ENCODE measurements around the gene C1QTNF1.
"Not testable (repeated sequence)": the region's sequence is repeated elsewhere in the genome, so short reads cannot be mapped to it uniquely, and the experiment has no call there.

C1QTNF1 gene

DNA sequence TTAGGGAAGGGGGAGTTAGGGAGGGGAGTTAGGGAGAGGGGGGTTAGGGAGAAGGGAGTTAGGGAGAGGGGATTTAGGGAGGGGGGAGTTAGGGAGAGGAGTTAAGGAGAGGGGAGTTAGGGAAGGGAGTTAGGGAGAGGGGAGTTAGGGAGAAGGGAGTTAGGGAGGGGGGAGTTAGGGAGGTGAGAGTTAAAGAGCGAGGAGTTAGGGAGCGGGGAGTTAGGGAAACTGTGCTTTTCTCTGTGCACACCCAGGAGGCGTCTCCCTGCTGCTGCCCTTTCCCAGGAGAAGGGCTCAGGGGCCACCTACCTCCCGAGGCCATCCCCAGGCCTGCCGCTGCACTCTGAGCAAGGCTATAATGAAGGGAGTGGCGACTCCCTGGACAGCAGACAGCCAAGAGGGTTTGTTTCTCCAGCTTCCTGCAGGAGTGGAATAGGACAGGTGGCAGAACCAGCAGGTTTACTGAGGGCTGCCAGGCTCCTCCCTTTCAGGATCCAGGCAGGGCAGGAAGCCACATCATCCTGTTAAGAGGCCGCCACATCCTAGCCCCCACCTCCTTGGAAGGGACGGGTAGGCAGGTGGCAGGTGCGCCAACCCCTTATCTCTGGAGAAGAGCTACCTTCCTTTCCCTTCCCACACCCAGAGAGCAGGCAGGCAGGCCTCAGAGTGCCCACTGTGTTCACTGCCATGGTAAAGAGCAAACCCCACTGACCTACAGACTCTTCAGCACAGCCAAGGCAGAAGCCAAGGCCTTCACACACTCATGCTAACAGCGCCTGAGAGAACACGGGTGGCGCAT lies 18.7 kb upstream of the C1QTNF1 start:
- DNase-seq (ENCODE audit: extremely low read depth in 1 of 2, low read depth in 1 of 2): no peak

DNA sequence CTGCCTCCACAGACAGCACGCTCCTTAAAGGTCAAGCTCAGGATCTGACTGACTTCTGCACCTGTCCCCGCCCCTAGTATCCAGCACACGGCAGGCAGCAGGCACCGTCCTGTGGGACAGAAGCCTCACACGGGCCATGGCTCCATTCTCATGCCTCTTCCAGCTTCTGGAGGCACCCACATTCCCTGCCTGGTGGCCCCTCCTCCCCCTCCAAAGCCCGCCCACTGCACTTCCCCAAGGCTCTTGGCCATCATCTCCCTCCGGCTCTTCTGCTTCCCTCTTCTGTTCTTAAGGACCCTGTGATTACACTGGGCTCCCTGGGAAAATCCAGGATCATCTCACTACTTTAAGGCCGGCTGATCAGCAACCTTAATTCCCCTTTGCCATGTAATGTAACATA lies 17.9 kb upstream of the C1QTNF1 start:
- no peak for DNase-seq (ENCODE audit: extremely low read depth in 1 of 2, low read depth in 1 of 2)

DNA sequence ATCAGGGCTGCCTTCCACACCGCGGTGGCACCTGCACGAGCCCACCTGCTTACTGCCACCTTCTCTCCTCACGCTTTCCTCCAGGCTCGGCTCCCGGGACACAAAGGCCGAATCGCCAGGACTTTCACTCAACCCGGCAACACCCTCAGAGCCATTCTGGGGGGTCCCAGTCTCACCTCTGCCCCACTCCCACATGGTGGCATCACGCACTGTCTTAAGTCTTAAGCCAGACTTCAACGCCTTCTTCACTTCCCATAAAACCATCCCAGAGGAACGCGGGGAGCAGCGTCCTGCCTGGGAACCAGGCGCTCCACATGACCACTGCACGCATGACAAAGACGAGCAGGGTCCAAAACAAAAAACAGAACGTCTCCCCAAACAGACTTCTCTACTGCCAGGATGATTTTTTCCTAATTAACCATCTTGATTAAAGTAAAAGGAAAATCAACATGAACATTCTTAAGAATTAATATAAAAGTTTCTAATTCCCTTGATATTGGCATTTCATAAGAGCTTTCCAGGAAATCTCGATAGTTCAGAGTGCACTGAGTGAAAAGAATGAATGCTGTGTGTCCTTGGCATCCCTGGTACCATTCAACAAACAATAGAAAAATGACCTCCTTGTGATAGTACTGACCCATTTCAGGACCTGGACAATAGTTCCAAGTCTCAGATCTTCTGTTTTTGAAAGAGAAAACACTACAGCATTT lies 17.0 kb upstream of the C1QTNF1 start:
- no peak for DNase-seq (ENCODE audit: extremely low read depth in 1 of 2, low read depth in 1 of 2)

DNA sequence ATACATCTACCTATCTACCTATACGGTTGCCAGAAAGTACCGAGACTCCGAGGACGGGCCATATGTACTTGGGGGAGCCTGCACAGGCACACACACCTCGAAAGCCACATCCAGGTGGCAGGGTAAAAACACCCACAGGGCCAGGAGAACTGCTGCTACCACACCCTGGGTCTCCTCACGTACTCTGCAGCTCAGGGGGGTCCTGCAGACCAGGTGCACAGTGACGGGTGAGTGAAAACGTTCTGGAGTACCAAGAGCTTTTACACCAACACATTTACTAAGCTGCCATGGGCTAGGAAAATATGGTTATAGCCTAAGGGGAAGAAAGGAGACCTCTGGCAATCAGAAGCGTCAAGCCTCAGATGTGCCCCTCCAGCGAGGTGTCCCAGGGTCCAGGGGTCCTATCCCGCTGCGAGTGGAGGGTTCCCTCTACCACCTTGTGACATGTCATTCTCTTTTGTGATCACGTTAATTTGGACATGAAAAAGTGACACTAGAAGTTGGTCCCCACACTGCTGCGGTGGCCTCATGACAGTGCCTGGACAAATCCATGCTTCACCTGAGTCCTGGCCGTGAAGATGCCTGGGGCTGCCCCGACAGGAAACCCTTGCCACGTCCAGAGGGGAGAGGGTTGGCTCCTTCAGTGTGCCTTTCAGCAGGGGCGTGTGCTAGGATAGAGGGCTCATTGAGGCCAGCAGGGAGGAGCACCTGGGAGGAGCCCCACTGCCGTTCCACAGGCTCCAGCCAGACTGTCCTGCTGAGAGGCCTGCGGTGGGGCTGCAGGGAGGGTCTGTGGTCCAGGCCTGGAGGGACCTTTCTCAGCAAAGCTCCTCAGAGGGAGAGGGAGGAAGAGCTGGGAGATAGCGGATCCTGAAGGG lies 16.2 kb upstream of the C1QTNF1 start:
- no peak for DNase-seq (ENCODE audit: extremely low read depth in 1 of 2, low read depth in 1 of 2)

DNA sequence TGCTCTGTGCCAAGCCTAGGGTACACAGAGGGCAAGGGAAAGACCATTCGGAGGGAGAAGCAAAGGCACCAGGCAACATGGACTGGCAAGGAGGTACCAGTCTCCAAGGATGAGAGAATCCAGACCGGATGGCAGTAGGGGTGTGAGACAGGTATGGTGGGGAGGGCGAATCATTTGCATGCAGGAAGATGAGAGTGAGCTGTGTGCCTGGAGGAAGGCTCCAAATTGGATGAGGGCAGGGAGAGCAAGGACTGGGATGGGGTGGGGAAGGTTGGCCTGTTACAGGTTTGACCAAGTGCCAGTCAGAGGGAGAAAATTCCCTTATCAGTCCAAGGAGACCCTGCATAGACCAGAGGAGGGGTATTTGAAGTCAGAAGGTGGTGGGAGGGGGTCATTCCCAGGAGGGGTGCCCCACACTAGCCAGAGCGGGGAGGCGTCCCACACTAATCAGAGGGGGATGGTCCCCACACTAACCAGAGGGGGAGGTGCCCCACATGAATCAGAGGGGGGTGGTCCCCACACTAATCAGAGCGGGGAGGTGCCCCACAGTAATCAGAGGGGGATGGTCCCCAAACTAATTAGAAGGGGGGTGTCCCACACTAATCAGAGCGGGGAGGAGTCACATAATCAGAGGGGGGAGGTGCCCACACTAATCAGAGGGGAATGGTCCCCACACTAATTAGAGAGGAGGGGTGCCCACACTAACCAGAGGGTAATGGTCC lies 15.1 kb upstream of the C1QTNF1 start:
- no peak for DNase-seq (ENCODE audit: extremely low read depth in 1 of 2, low read depth in 1 of 2)

DNA sequence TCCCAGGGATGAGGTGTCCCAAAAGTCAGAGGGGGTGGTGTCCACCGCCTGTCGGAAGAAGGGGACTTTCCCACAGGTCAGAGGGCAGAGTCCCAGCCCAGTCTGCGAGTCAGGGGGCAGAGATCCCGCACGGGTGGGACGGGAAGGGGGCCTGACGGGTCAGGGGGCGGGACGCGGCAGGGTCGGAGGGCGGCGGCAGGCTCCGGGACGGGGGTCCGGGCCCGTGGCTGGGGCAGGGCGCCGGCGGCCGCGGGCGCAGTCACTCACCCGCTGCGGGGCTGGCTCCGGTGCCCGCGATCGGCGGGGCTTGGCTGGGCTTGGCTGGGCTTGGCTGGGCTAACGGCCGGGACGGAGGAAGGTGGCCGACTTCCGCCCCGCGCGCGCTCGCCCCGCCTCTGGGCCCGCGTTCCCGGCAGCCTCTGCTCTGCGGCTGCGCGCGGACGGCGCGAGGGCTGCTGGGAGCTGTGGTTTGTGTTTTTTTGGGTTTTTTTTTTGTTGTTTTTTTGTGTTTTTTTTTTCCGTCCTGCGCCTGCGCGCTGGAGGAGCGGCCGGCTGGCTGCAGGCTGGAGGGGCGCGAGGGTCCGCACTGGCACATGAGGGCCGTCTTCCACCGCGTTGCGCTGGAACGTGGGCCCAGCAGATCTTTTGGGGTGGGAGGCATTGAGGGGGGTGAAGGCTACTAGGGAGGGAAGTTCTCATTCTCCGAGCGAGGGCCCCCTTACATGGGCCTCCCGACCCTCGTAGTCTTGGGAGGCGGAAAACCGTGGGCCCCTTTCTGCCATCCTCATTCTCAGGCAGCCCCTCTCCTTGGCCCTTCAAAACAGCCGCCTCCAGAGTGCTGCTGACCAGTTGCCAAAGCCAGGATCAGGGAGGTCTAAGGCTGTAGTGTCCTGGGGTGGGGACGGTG lies 14.3 kb upstream of the C1QTNF1 start, which contains the start of gene CANT1:
CANT1 (minus strand) TSS at position 368 of the 907 bp plus-strand sequence. CDS start 12,142 bp downstream, outside the sequence.
- DNase-seq (ENCODE audit: extremely low read depth in 1 of 2, low read depth in 1 of 2): peak; percentile 27 to 77

DNA sequence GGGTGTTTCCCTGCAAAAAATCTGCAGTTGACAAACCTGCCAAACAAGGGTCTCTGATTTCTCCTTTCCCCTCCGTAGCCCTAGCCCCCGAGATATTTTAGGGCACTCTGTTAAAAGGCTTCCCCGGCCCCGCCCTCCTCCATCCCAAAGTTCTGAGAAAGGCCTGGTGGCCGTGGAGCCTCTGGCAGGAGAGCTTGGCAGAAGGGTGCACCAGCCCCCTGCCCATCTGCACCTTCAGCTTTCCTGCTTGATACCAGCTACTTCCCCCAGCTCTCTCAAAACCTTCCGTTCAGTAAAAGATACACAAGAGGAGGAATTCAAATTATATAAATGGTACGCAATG lies 13.7 kb upstream of the C1QTNF1 start:
- no peak for DNase-seq (ENCODE audit: extremely low read depth in 1 of 2, low read depth in 1 of 2)

DNA sequence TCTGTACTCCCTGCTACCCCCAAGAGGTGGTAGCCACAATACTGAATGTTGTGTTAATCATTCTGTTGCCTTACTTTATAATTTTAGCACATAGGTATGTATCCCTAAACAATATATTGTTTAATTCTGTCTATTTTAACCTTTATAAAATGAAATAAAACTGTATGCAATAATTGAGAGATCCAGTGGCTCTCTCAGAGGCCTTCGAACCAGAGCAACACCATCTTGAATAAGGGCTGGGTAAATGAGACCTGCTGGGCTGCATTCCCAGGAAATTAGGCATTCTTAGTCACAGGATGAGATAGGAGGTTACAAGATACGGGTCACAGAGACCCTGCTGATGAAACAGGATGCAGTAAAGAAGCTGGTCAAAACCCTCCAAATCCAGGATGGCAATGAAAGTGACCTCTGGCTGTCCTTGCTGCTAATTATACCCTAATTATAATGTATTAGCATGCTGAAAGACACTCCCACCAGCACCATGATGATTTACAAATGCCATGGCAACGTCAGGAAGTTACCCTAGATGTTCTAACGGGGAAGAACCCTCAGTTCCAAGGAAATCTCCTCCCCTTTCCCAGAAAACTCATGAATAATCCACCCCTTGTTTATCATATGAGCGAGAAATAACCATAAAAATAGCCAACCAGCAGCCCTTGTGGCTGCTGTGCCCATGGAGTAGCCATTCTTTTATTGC lies 12.4 kb upstream of the C1QTNF1 start:
- no peak for DNase-seq (ENCODE audit: extremely low read depth in 1 of 2, low read depth in 1 of 2)

DNA sequence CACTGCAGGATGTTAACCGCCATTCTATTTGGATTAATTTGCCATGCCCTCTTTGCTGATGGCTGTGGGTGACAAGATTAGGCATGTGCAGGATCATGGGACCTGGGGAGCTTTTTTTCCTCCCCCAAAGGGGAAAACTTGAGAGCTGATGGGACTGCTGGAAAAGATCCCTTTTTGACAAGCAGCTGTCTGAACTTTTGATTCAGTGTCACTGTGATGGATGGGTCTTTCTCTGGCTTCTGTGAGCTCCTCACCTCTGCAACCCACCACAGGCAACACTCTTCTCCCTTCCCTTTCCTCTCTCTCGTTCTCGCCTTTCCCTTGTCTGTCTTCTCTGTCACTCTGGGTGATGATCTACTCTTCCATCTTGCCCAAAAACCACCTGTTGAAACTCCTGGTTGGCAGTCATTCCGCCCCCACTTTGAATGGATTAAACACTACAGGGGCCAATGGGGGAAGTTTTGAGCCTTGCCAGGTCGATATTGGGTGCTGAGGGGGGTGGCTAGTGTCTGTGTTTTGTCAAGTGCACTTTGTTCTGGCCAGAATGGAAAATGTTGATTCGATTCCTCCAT lies 11.3 kb upstream of the C1QTNF1 start:
- no peak for DNase-seq (ENCODE audit: extremely low read depth in 1 of 2, low read depth in 1 of 2)

DNA sequence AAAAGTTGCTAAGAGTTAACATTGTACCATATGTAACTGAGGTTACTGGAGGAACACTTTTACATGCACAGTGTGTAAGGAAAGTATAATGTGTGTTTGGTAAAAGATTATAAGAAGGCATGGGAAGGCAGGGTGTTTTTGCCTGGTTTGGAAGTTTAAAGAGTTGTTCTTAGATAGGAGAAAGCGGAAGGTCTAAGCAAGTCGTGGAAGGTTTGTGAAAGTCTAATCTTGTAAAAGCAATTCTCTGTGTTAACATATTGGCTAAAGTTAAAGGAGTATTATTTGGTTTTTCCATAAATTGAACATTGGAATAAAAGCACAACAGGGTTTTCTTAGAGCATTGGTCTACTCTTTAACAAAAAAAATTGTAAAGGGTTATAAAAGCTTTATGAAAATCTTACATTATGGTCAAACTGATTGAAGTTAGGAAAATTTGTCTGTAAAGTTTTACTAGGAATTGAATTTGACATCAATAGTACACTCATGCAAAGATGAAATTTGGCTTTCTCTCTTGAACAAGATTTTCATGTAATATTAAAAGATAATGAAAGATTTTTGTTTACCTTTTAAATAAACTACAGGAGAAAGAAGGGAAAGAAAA lies 9.7 kb upstream of the C1QTNF1 start:
- no peak for DNase-seq (ENCODE audit: extremely low read depth in 1 of 2, low read depth in 1 of 2)

DNA sequence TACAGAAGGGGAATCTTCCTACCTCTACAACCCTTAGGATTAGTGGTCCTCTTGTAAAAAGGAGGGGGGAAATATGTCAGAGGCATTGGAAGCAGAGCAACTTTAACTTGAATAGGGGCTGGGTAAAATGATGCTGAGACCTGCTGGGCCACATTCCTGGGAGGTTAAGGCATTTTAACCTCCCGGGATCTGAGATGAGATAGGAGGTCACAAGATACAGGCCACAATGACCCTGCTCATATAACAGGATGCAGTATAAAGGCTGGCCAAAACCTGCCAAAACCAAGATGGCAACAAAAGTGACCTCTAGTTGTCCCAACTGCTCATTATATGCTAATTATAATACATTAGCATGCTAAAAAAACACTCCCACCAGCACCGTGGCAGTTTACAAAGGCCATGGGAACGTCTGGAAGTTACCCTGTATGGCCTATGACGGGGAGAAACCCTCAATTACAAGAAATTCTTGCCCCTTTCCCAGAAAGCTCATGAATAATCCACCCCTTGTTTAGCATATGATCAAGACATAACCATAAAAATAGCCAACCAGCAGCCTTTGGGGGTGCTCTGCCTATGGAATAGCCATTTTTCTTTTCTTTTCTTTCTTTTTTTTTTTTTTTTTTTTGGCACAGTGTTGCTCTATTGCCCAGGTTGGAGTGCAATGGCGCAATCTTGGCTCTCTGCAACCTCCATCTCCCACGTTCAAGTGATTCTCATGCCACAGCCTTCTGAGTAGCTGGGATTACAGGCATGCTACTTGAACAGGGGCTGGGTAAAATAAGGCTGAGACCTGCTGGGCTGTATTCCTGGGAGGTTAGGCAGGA lies 6.2 kb upstream of the C1QTNF1 start:
- no peak for DNase-seq (ENCODE audit: extremely low read depth in 1 of 2, low read depth in 1 of 2)

DNA sequence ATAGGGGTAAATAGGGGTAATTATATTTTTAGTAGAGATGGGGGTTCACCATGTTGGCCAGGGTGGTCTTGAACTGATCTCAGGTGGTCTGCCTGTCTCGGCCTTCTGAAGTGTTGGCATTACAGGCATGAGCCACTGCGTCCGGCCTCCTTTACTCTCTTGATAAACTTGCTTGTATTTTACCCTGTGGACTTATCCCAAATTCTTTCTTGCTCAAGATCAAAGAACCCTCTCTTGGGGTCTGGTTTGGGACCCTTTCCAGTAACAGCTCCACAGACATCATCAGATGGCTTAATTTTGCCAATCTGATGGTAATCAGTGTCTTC lies 5.6 kb upstream of the C1QTNF1 start:
- DNase-seq (ENCODE audit: extremely low read depth in 1 of 2, low read depth in 1 of 2): no peak

DNA sequence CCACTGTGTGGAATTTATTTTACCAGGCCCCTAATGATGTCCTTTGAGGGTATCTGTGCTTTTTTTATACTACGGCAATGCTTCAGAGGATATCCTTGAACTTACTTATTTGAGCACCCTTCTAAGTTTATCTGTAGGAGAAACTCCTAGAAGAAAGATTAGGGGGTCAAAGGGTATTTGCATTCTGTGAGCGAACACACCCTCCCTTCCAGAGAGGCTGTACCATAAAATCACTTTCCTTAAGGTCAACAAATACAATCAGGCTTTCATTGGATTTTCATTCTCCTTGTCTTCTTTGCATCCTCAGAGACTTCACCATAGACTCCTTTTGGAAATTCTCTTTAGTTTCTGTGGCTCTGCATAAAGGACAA lies 4.7 kb upstream of the C1QTNF1 start:
- DNase-seq (ENCODE audit: extremely low read depth in 1 of 2, low read depth in 1 of 2): no peak

DNA sequence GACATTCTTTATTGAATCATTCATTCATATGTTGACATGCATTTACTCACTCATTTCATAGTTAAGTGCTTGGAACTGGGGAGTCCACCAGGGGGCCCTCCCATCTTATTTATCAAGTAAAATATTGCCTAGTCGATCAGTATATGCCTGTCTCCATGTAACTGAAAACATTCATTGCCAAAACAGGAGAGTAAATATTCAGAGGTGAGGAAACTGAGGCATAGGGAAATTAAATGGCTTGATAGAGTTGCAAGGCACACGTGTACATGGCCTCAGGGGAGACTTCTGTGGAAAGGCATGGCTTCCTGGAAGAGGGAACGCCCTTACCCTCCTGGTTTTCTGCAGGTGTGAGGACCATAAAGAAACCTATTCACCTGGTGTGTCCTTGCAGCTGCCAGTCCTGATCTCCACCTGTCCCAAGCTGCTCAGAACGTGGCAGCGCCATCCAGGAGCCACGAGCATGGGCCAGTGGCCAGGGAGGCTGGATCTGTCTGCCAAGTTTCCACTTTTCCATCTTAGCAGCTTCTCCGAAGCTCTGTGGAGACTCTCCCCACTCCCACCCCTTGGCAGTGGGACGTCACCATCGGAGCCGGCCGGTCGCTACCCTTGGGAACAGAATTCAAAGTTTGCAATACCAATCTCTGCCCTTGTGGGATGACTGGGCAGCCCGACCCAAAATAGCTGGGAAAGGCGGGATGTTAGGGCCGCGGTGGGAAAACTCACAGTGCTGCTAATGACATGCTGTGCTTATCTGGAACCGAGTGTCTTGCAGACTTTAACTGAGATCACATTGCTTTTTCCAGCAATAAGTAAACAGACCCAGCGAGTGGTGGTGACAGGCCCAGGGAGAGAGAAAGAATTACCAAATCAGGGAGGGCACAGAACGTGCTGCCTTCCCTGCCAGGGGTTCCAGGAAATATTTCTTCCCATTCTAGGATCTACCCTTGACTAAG lies 4.1 kb upstream of the C1QTNF1 start:
- no peak for DNase-seq (ENCODE audit: extremely low read depth in 1 of 2, low read depth in 1 of 2)

DNA sequence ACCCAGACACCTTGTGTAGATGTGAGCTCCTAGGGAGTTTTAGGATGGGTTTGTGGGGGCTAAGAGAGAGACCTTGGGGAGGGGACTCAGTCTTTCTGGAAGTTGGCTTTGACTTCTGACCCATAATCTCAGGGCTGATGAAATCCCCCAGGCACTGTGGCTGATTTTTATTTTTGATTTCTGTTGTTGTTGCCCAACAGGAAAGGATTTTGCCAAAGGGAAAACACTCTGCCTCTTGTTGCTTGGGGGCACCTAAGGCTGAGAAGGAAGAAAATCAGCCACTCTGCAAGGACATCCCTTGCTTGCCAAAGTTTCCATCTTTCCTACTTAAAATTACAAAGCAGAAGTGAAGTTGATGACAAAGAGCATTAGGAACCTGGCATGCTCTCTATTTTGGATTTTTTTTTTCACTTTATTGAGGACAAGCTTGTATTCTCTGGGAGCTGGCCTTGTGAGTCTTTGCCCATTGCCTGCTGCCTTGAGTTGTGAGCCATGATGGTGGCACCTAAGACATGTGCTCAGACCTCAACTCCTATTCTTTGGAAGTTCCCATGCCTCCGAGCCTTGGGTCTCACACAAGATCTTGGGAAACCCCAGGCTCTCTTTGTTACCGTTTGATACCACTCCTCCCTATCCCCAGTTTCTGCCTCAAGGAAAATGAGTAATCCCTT lies 3.2 kb upstream of the C1QTNF1 start:
- DNase-seq (ENCODE audit: extremely low read depth in 1 of 2, low read depth in 1 of 2): no peak

DNA sequence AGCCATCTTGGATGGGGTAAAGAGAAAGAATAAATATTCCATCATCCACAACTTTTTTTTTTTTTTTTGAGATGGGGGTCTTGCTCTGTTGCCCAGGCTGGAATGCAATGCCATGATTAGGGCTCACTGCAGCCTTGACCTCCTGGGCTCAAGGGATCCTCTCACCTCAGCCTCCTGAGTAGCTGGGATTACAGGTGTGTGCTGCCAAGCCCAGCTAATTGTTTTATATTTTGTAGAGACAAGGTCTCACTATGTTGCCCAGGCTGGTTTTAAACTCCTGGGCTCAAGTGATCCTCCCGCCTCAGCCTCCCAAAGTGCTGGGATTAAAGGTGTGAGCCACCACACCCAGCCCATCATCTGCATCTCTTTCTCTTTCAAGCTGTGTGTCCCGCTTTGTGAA lies 2.0 kb upstream of the C1QTNF1 start:
- DNase-seq (ENCODE audit: extremely low read depth in 1 of 2, low read depth in 1 of 2): not testable (repeated sequence)
